ENCODE measurements around the gene LMAN2. TPM values are rescaled to one million over a fixed set of nuclear protein-coding genes. Genes with fewer than 3 reads are reported as not detected.

The LMAN2 gene
- total RNA-seq, 1 donor from 2014 or later: 103 TPM

DNA sequence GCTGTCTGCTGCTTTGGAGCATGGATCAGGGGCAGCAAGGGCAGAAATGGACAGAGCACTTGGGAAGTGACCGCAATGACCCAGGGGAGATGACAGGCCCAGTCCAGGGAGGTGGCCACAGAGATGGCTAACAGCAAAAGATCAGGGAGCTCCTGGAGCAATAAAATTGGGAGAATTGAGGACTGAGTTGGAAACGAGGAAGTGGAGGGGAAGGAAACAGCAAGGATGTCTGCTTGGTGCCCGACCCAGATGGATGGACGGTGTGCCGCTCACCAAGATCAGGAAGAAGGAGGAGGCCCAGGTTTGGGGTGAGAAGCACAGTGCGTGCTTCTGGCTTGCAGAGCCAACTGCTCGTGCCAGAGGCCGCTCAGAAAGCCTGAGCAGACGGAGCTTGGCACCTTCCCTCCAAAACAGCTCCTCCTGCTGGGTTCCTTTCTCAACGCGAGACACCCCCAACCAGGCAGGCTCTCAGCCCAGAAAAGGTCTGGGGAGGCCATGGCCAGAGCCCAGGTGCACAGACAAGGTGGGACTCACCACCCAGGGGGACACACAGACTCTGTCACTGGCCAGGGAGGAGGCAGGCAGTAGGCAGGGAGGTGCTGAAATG, 31.1 kb upstream of the LMAN2 start:
- Mint-ChIP-seq H3K4me3 (ENCODE audit: unreplicated experiment) (no peak overlapping the region), H3K36me3 (ENCODE audit: low read depth, unreplicated experiment) (no peaks in the 10 kb centered on the region), H3K27me3 (ENCODE audit: low read depth, unreplicated experiment) (peaks cover 40% of the 10 kb centered on the region), H3K27ac (ENCODE audit: unreplicated experiment) (no peak overlapping the region), H3K9me3 (ENCODE audit: unreplicated experiment) (no peaks in the 10 kb centered on the region), H3K4me1 (ENCODE audit: low read depth, unreplicated experiment) (peaks cover 8% of the 10 kb centered on the region)
- no peak overlapping the region for H3K27ac ChIP-seq (ENCODE audit: low read depth, low read length)
- no peak for FAIRE-seq
- H3K4me2 ChIP-seq (ENCODE audit: low read length): no peak overlapping the region
- no peak for DNase-seq (ENCODE audit: low read depth)
- peaks cover 12% of the 10 kb centered on the region for H3K27me3 ChIP-seq (ENCODE audit: insufficient read depth, low read length)
- no peaks in the 10 kb centered on the region for H3K79me2 ChIP-seq (ENCODE audit: insufficient read depth, low read length)
- H3K4me1 ChIP-seq (ENCODE audit: insufficient read depth, low read length): peaks cover 6% of the 10 kb centered on the region
- H3K36me3 ChIP-seq (ENCODE audit: insufficient read depth, low read length): no peaks in the 10 kb centered on the region
- no peak overlapping the region for H3K4me3 ChIP-seq (ENCODE audit: insufficient read depth, low read depth, low read length)
- no peaks in the 10 kb centered on the region for H4K20me1 ChIP-seq (ENCODE audit: insufficient read depth, low read length)
- H2AFZ ChIP-seq (ENCODE audit: low read depth, low read length): no peak overlapping the region
- H3K9ac ChIP-seq (ENCODE audit: low read length): no peak overlapping the region
- TF ChIP-seq EZH2 (IDR thresholded peaks at IDR 0.05; ENCODE audit: insufficient read depth, low read length) (no peak), CTCF (IDR thresholded peaks at IDR 0.05; ENCODE audit: insufficient read depth, low read depth, low read length) (peak; percentile 10)
- no peaks in the 10 kb centered on the region for H3K9me3 ChIP-seq (ENCODE audit: insufficient read depth, low read depth, low read length)

DNA sequence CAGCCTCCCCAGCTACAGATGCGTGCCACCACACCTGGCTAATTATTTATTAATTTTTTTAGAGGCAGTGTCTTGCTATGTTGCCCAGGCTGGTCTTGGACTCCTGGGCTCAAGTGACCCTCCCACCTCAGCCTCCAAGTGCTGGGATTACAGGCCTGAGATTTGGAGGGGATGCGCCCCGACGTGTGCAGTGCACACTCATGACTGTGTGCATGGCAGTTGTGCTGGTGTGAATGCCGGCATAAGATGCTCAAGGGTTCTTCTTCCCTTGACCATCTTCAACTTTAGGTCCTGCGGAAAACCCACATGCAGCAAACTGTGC, 29.3 kb upstream of the LMAN2 start:
- Mint-ChIP-seq H3K27me3 (ENCODE audit: low read depth, unreplicated experiment) (peaks cover 36% of the 10 kb centered on the region), H3K9me3 (ENCODE audit: unreplicated experiment) (no peaks in the 10 kb centered on the region), H3K4me1 (ENCODE audit: low read depth, unreplicated experiment) (peaks cover 8% of the 10 kb centered on the region), H3K27ac (ENCODE audit: unreplicated experiment) (no peak overlapping the region), H3K36me3 (ENCODE audit: low read depth, unreplicated experiment) (no peaks in the 10 kb centered on the region), H3K4me3 (ENCODE audit: unreplicated experiment) (no peak overlapping the region)
- no peaks in the 10 kb centered on the region for H3K9me3 ChIP-seq (ENCODE audit: insufficient read depth, low read depth, low read length)
- no peak overlapping the region for H3K9ac ChIP-seq (ENCODE audit: low read length)
- H2AFZ ChIP-seq (ENCODE audit: low read depth, low read length): no peak overlapping the region
- DNase-seq (ENCODE audit: low read depth) (no peak), FAIRE-seq (no peak)
- H3K27me3 ChIP-seq (ENCODE audit: insufficient read depth, low read length): peaks cover 12% of the 10 kb centered on the region
- H3K4me3 ChIP-seq (ENCODE audit: insufficient read depth, low read depth, low read length): no peak overlapping the region
- peaks cover 6% of the 10 kb centered on the region for H3K4me1 ChIP-seq (ENCODE audit: insufficient read depth, low read length)
- H3K4me2 ChIP-seq (ENCODE audit: low read length): no peak overlapping the region
- H3K36me3 ChIP-seq (ENCODE audit: insufficient read depth, low read length): no peaks in the 10 kb centered on the region
- no peaks in the 10 kb centered on the region for H3K79me2 ChIP-seq (ENCODE audit: insufficient read depth, low read length)
- TF ChIP-seq CTCF (IDR thresholded peaks at IDR 0.05; ENCODE audit: insufficient read depth, low read depth, low read length): no peak
- TF ChIP-seq EZH2 (IDR thresholded peaks at IDR 0.05; ENCODE audit: insufficient read depth, low read length): no peak
- no peak overlapping the region for H3K27ac ChIP-seq (ENCODE audit: low read depth, low read length)
- no peaks in the 10 kb centered on the region for H4K20me1 ChIP-seq (ENCODE audit: insufficient read depth, low read length)

Data from astrocyte (in vitro differentiated cells and primary cell).